ENCODE measurements around the gene RBM34.
"Not testable (repeated sequence)": the region's sequence is repeated elsewhere in the genome, so short reads cannot be mapped to it uniquely, and the experiment has no call there.

DNA sequence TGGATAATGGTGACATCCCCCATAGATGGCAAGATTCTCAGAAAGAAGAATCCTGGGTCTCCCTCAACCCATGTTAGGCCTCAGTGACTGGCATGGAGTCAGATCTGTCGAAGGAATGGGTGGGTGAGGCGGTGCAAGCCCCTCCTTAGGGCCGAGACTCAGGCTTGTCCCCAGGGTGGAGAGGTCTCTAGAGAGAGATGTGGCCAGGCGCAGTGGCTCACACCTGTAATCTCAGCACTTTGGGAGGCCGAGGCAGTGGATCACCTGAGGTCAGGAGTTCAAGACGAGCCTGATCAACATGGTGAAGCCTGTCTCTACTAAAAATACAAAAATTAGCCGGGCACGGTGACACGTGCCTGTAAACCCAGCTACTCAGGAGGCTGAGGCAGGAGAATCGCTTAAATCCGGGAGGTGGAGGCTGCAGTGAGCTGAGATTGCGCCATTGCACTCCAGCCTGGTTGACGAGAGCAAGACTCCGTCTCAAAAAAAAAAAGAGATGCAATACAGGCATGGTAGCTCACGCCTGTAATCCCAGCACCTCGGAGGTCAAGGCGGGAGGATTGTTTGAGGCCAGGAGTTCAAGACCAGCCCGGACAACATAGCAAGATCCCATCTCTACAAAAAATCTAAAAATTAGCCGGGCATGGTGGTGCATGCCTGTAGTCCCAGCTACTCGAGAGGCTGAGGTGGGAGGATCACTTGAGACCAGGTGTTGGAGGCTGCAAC lies 69.6 kb downstream of the RBM34 start:
- not testable (repeated sequence) for TF ChIP-seq CTCF (IDR thresholded peaks at IDR 0.05; ENCODE audit: insufficient read depth, low read length); GABPA (IDR thresholded peaks at IDR 0.05; ENCODE audit: low read depth); POLR2AphosphoS5 (IDR thresholded peaks at IDR 0.05; ENCODE audit: low read depth); REST (IDR thresholded peaks at IDR 0.05; ENCODE audit: insufficient replicate concordance, low read depth)
